Body of pancreas (tissue), 4 donors: Measurements from ENCODE around the gene CFP.
"Not testable (repeated sequence)": the region's sequence is repeated elsewhere in the genome, so short reads cannot be mapped to it uniquely, and the experiment has no call there.

Experiments used
- POLR2A ChIP-seq, 3 donors: fragments of 450-650 bp; IDR thresholded peaks; one replicate each; pipeline ENCODE4 v1.6.1; 2016; ENCODE audit warnings: antibody characterized with exemption in 3 of 3, mild to moderate bottlenecking in 2 of 3
- TF ChIP-seq, protein P1 (sequence below), 7 experiments: fragments of 450-650 bp in 4 of 7; fragments of 200-600 bp in 3 of 7; sonication (generic) in 3 of 7; IDR thresholded peaks; one replicate each; pipeline ENCODE4 v1.5.1; 2016 to 2019; ENCODE audit warnings: antibody characterized with exemption in 7 of 7

- TF ChIP-seq, protein P1, sequence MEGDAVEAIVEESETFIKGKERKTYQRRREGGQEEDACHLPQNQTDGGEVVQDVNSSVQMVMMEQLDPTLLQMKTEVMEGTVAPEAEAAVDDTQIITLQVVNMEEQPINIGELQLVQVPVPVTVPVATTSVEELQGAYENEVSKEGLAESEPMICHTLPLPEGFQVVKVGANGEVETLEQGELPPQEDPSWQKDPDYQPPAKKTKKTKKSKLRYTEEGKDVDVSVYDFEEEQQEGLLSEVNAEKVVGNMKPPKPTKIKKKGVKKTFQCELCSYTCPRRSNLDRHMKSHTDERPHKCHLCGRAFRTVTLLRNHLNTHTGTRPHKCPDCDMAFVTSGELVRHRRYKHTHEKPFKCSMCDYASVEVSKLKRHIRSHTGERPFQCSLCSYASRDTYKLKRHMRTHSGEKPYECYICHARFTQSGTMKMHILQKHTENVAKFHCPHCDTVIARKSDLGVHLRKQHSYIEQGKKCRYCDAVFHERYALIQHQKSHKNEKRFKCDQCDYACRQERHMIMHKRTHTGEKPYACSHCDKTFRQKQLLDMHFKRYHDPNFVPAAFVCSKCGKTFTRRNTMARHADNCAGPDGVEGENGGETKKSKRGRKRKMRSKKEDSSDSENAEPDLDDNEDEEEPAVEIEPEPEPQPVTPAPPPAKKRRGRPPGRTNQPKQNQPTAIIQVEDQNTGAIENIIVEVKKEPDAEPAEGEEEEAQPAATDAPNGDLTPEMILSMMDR (IDR thresholded peaks at IDR 0.05), result not testable (repeated sequence)
- not testable (repeated sequence) for TF ChIP-seq POLR2A (IDR thresholded peaks at IDR 0.05)
These were observed 36.1 kb upstream of the CFP start for GRCh38 chrX:47665797-47666196.
